Hair follicular keratinocyte (primary cell): ENCODE measurements around the gene KLHDC2. TPM values are rescaled to one million over a fixed set of nuclear protein-coding genes. Genes with fewer than 3 reads are reported as not detected.

ENCODE experiments used
- total RNA-seq: library from RNA; depleted of rRNA; stranded (reverse); fragments of >200 nt; gene quantifications from 2 replicates; pipeline ENCODE4 v1.2.3, GENCODE V29; 2015

The KLHDC2 gene, protein sequence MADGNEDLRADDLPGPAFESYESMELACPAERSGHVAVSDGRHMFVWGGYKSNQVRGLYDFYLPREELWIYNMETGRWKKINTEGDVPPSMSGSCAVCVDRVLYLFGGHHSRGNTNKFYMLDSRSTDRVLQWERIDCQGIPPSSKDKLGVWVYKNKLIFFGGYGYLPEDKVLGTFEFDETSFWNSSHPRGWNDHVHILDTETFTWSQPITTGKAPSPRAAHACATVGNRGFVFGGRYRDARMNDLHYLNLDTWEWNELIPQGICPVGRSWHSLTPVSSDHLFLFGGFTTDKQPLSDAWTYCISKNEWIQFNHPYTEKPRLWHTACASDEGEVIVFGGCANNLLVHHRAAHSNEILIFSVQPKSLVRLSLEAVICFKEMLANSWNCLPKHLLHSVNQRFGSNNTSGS
- total RNA-seq, result 30.6 and 39.6 TPM in 2 replicates

DNA sequence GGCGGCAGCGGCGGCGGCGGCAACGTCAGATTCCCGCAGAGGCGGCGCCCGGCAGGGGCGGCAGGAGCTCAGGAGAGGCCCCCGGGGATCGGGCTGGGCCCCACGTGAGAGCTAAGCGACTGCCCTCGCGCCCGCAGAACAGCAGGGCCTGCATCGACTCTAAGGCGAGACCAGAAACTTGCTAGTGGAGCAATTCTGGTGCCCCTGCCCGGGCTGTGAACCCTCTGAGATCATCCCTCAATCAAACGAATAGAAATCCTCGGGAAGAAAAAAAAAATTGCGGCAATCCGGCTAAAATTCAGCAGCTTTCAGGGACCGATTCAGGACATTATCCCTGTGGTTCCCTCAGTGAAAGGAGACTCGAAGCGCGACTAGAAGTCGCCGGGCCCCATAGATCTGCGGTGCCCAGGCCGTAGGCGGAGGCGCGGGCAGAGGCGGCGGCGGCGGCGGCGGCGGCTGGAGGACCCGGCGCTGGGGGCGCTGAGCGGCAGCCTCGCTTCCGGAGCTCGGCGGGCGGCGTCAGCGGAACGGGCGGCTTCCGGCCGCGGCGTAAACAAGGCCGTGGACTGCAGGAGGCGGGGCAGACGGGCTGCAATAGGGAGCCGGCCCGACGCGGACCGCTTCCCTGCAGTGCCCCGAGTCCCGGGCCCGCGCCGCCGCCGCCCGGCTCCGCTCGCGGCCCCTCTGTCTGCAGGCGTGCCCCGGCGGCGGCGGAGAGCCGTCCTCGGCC lies at the start of gene KLHDC2:
KLHDC2 (plus strand) TSS at position 583 of the 730 bp plus-strand sequence. CDS start 316 bp downstream, outside the sequence.

Other genes with a start within 250 kb of the KLHDC2 start
- gene RPS29, start 181.8 kb upstream of the KLHDC2 start, total RNA-seq, result 19,695 and 19,819 TPM in 2 replicates
- gene LRR1, start 169.2 kb upstream of the KLHDC2 start, total RNA-seq, result 11.9 and 31.6 TPM in 2 replicates
- 276 and 320 TPM in 2 replicates for gene RPL36AL, start 147.5 kb upstream of the KLHDC2 start, total RNA-seq
- gene MGAT2, start 147.4 kb upstream of the KLHDC2 start, total RNA-seq, result 50.5 and 57.7 TPM in 2 replicates
- gene DNAAF2, start 132.9 kb upstream of the KLHDC2 start, total RNA-seq, result 10.3 and 16.6 TPM in 2 replicates
- gene POLE2, start 79.9 kb upstream of the KLHDC2 start, total RNA-seq, result 12.7 and 24.0 TPM in 2 replicates
- gene KLHDC1, start 75.0 kb upstream of the KLHDC2 start, total RNA-seq, result 0.47 and 2.1 TPM in 2 replicates
- gene NEMF, start 84.6 kb downstream of the KLHDC2 start, total RNA-seq, result 25.1 and 26.0 TPM in 2 replicates
- gene ARF6, start 124.9 kb downstream of the KLHDC2 start, total RNA-seq, result 81.6 and 87.7 TPM in 2 replicates